Bronchial epithelial cell (primary cell): Measurements from ENCODE around the gene MTO1. TPM values are rescaled to one million over a fixed set of nuclear protein-coding genes. Genes with fewer than 3 reads are reported as not detected.
"Not testable (repeated sequence)": the region's sequence is repeated elsewhere in the genome, so short reads cannot be mapped to it uniquely, and the experiment has no call there.

Experiments
- DNase-seq: peaks from one replicate; pipeline ENCODE4 v3.0.0-alpha.2; 2010; ENCODE audit warnings: low read depth
- FAIRE-seq: peaks from 2 replicates; lab custom pipeline; 2011; peaks lifted over from hg19 to GRCh38; lab: Jason Lieb, UNC
- H3K27me3 ChIP-seq: 2 replicates; pipeline ENCODE4 v1.5.1; 2011; ENCODE audit warnings: low read length; ENCODE audit not compliant: control insufficient read depth, insufficient read depth
- H3K36me3 ChIP-seq: 2 replicates; pipeline ENCODE4 v1.5.1; 2011; ENCODE audit warnings: low read length; ENCODE audit not compliant: control insufficient read depth, insufficient read depth
- H3K4me3 ChIP-seq: 2 replicates; pipeline ENCODE4 v1.5.1; 2011; ENCODE audit warnings: mild to moderate bottlenecking, low read depth, low read length, control low read depth
- total RNA-seq: library from RNA; depleted of rRNA; stranded (reverse); fragments of >200 nt; gene quantifications from 2 replicates; pipeline ENCODE4 v1.2.1, GENCODE V29; 2014
- TF ChIP-seq, protein P1 (sequence below): IDR thresholded peaks from 2 replicates; pipeline ENCODE4 v1.5.1; 2011; ENCODE audit warnings: mild to moderate bottlenecking, moderate library complexity, low read length, control low read depth, inconsistent platforms; ENCODE audit not compliant: insufficient read depth, severe bottlenecking

The MTO1 gene
- total RNA-seq, 1 donor from 2014 or later = 40.3 TPM

DNA sequence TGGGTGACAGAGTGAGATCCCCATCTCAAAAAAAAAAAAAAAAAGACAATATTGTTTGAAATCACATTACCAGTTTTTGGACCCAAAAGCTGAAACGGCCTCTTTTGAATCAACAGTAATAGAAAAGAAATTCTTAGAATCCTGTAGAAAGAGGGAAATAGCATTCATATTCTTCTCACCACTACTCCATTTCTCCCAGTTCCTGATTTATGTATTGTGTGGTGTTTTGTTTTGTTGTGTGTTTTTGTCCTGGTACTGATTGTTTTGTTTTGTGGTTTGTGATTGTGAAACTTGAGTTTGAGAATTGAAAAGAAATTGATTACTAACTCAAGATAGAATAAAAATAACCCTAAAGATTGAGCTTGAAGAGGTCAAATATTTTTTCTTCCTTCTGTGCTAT lies 85.5 kb downstream of the MTO1 start:
- DNase-seq (no peak), FAIRE-seq (no peak)
- Histone ChIP-seq H3K27me3 (no peaks in the 10 kb centered on the region), H3K4me3 (no peak overlapping the region), H3K36me3 (no peaks in the 10 kb centered on the region)
- TF ChIP-seq, protein P1, sequence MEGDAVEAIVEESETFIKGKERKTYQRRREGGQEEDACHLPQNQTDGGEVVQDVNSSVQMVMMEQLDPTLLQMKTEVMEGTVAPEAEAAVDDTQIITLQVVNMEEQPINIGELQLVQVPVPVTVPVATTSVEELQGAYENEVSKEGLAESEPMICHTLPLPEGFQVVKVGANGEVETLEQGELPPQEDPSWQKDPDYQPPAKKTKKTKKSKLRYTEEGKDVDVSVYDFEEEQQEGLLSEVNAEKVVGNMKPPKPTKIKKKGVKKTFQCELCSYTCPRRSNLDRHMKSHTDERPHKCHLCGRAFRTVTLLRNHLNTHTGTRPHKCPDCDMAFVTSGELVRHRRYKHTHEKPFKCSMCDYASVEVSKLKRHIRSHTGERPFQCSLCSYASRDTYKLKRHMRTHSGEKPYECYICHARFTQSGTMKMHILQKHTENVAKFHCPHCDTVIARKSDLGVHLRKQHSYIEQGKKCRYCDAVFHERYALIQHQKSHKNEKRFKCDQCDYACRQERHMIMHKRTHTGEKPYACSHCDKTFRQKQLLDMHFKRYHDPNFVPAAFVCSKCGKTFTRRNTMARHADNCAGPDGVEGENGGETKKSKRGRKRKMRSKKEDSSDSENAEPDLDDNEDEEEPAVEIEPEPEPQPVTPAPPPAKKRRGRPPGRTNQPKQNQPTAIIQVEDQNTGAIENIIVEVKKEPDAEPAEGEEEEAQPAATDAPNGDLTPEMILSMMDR = no peak

DNA sequence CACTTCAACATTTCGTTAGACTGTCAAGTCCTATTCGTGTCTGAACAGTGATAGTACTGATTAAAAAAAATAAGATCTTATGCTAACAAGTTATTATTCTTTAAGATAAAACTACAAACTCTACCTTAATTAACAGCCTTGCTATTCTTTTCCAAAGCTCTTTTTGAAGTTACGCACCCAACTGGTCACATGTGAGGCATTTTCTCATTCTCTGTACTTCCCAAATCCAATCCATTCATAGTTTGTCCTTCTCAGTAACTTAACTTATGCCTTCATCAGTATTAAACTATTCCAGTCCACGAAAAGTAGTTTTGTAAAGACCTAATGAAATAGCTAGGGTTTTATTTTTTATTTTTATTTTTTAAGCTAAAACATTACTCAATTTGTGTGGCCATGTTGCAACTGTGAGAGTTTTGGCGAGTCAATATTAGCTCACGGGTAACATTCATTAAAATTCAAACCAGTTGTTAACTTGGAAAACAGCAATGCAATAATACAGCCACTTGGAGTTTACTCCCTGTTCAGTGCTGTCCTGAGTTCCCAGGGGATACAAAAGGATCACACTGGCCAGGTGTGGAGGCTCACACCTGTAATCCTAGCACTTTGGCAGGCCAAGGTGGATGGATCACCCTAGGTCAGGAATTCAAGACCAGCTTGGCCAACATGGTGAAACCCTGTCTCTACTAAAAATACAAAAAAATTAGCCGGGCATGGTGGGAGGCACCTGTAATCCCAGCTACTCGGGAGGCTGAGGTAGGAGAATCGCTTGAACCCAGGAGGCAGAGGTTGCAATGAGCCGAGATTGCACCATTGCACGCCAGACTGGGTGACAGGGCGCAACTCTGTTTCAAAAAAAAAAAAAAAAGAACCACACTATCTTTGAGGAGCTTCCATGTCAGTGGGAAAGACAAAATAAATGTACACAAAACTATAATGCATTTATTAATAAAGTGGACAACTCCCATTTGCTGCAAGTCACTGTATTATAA lies 87.2 kb downstream of the MTO1 start:
- no peaks in the 10 kb centered on the region for H3K27me3 ChIP-seq
- DNase-seq (no peak), FAIRE-seq (no peak)
- H3K4me3 ChIP-seq = no peak overlapping the region
- TF ChIP-seq, protein P1 = no peak
- no peaks in the 10 kb centered on the region for H3K36me3 ChIP-seq

- not testable (repeated sequence) for DNase-seq, H3K36me3 ChIP-seq
Measured at GRCh38 chr6:73551115-73551514, 89.6 kb downstream of the MTO1 start.

DNA sequence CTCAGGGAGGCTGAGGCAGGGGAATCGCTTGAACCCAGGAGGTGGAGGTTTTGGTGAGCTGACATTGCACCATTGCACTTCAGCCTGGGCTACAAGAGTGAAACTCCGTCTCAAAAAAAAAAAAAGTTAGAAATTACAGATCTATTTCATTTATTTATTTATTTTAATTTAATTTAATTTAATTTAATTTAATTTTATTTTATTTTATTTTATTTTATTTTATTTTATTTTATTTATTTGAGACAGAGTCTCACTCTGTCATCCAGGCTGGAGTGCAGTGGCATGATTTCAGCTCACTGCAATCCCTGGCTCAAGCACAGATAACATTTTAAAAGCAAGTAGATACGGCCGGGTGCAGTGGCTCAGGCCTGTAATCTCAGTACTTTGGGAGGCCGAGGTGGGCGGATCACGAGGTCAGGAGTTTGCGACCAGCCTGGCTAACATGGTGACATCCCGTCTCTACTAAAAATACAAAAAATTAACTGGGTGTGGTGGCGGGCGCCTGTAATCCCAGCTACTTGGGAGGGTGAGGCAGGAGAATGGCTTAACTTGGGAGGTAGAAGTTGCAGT lies 93.9 kb downstream of the MTO1 start:
- not testable (repeated sequence) for DNase-seq, H3K4me3 ChIP-seq, H3K36me3 ChIP-seq, H3K27me3 ChIP-seq, FAIRE-seq

More at GRCh38 chr6:73551115-73551514, 89.6 kb downstream of the MTO1 start:
- not testable (repeated sequence) for H3K4me3 ChIP-seq, H3K27me3 ChIP-seq, FAIRE-seq

GRCh38 chr6:73556836-73557235 lies 95.3 kb downstream of the MTO1 start:
- Histone ChIP-seq H3K36me3 (no peaks in the 10 kb centered on the region), H3K27me3 (no peaks in the 10 kb centered on the region), H3K4me3 (no peak overlapping the region)
- no peak for DNase-seq
- FAIRE-seq = no peak
- TF ChIP-seq, protein P1 = no peak

Other genes starting within 250 kb of the MTO1 start
- gene KHDC1L, start 236.2 kb upstream of the MTO1 start, total RNA-seq = not detected in 2 replicates
- 1.3 and 1.7 TPM in 2 replicates for gene KHDC1, start 198.5 kb upstream of the MTO1 start, total RNA-seq
- gene DPPA5, start 107.5 kb upstream of the MTO1 start, total RNA-seq = not detected in 2 replicates
- gene KHDC3L, start 99.1 kb upstream of the MTO1 start, total RNA-seq = not detected in 2 replicates
- gene OOEP, start 91.8 kb upstream of the MTO1 start, total RNA-seq = not detected in 2 replicates
- gene DDX43, start 66.9 kb upstream of the MTO1 start, total RNA-seq = 0.26 and 0.64 TPM in 2 replicates
- gene CGAS, start 9.4 kb upstream of the MTO1 start, total RNA-seq = 3.6 and 3.9 TPM in 2 replicates
- 32,582 and 62,692 TPM in 2 replicates for gene EEF1A1, start 59.3 kb downstream of the MTO1 start, total RNA-seq
- gene SLC17A5, start 192.3 kb downstream of the MTO1 start, total RNA-seq = 12.4 and 18.7 TPM in 2 replicates
- 23.6 and 27.4 TPM in 2 replicates for gene CD109, start 234.5 kb downstream of the MTO1 start, total RNA-seq